22Rv1 (cell line): Measurements from ENCODE around the gene PGS1.

Source experiments
- CTCF ChIP-seq: fragments of 450-650 bp; IDR thresholded peaks from 2 replicates; pipeline ENCODE4 v1.5.1; 2017; ENCODE audit warnings: mild to moderate bottlenecking
- ZFX ChIP-seq: fragments of 450-650 bp; IDR thresholded peaks from 2 replicates; pipeline ENCODE4 v1.6.1; 2017; ENCODE audit warnings: antibody characterized with exemption, borderline replicate concordance

GRCh38 chr17:78362232-78362631 lies 16.2 kb upstream of the PGS1 start:
- TF ChIP-seq CTCF (no peak), ZFX (no peak)
